ENCODE results near the gene KRT13.

The KRT13 gene

GRCh38 chr17:41486316-41486715 is 19.1 kb downstream of the KRT13 start:
- H3K4me3 ChIP-seq (replicated peaks; ENCODE audit: insufficient read depth, low read length), result no peak overlapping the region
- H3K27ac ChIP-seq (replicated peaks), result no peak overlapping the region
- no peaks in the 10 kb centered on the region for H3K27me3 ChIP-seq (ENCODE audit: insufficient read depth, poor library complexity, severe bottlenecking)
- TF ChIP-seq SPI1 (IDR thresholded peaks at IDR 0.05; ENCODE audit: borderline replicate concordance, low read depth) (no peak), REST (IDR thresholded peaks at IDR 0.05; ENCODE audit: insufficient replicate concordance, low read depth) (no peak), GABPA (IDR thresholded peaks at IDR 0.05; ENCODE audit: low read depth) (no peak), POLR2AphosphoS5 (IDR thresholded peaks at IDR 0.05; ENCODE audit: low read depth) (no peak), CTCF (IDR thresholded peaks at IDR 0.05; ENCODE audit: insufficient read depth, low read length) (no peak)
- DNase-seq (ENCODE audit: low read depth in 1 of 2, low spot score in 1 of 2), result no peak

- H3K27ac ChIP-seq (replicated peaks), result no peak overlapping the region
Observed at GRCh38 chr17:41484920-41485904, 20.2 kb downstream of the KRT13 start.

More at GRCh38 chr17:41484920-41485904, 20.2 kb downstream of the KRT13 start:
- H3K27me3 ChIP-seq (ENCODE audit: insufficient read depth, poor library complexity, severe bottlenecking), result no peaks in the 10 kb centered on the region
- TF ChIP-seq POLR2AphosphoS5 (IDR thresholded peaks at IDR 0.05; ENCODE audit: low read depth) (no peak), GABPA (IDR thresholded peaks at IDR 0.05; ENCODE audit: low read depth) (no peak), REST (IDR thresholded peaks at IDR 0.05; ENCODE audit: insufficient replicate concordance, low read depth) (no peak), SPI1 (IDR thresholded peaks at IDR 0.05; ENCODE audit: borderline replicate concordance, low read depth) (no peak), CTCF (IDR thresholded peaks at IDR 0.05; ENCODE audit: insufficient read depth, low read length) (no peak)
- DNase-seq (ENCODE audit: low read depth in 1 of 2, low spot score in 1 of 2), result no peak
- no peak overlapping the region for H3K4me3 ChIP-seq (replicated peaks; ENCODE audit: insufficient read depth, low read length)
